ENCODE measurements around the gene AKAP10. TPM values are rescaled to one million over a fixed set of nuclear protein-coding genes. Genes with fewer than 3 reads are reported as not detected.

AKAP10 gene
- total RNA-seq, 1 donor from 2014 or later = 27.8 TPM

- FAIRE-seq (no peak), DNase-seq (ENCODE audit: low read depth) (no peak)
- H3K4me3 ChIP-seq (ENCODE audit: insufficient read depth, low read depth, low read length) = no peak overlapping the region
- TF ChIP-seq CTCF (IDR thresholded peaks at IDR 0.05; ENCODE audit: insufficient read depth, low read depth, low read length) (no peak), EZH2 (IDR thresholded peaks at IDR 0.05; ENCODE audit: insufficient read depth, low read length) (no peak)
- no peak overlapping the region for H2AFZ ChIP-seq (ENCODE audit: low read depth, low read length)
- peaks cover 5% of the 10 kb centered on the region for H3K36me3 Mint-ChIP-seq (ENCODE audit: low read depth, unreplicated experiment)
- no peak overlapping the region for H3K27ac ChIP-seq (ENCODE audit: low read depth, low read length)
- H3K36me3 ChIP-seq (ENCODE audit: insufficient read depth, low read length) = peaks cover 12% of the 10 kb centered on the region
- no peaks in the 10 kb centered on the region for H3K9me3 Mint-ChIP-seq (ENCODE audit: unreplicated experiment)
- H3K4me3 Mint-ChIP-seq (ENCODE audit: unreplicated experiment) = no peak overlapping the region
- peaks cover 64% of the 10 kb centered on the region for H4K20me1 ChIP-seq (ENCODE audit: insufficient read depth, low read length)
- H3K9me3 ChIP-seq (ENCODE audit: insufficient read depth, low read depth, low read length) = no peaks in the 10 kb centered on the region
- H3K27me3 Mint-ChIP-seq (ENCODE audit: low read depth, unreplicated experiment) = no peaks in the 10 kb centered on the region
- H3K4me2 ChIP-seq (ENCODE audit: low read length) = no peak overlapping the region
- H3K27ac Mint-ChIP-seq (ENCODE audit: unreplicated experiment) = no peak overlapping the region
- H3K9ac ChIP-seq (ENCODE audit: low read length) = no peak overlapping the region
- peaks cover 38% of the 10 kb centered on the region for H3K4me1 Mint-ChIP-seq (ENCODE audit: low read depth, unreplicated experiment)
- peaks cover 69% of the 10 kb centered on the region for H3K79me2 ChIP-seq (ENCODE audit: insufficient read depth, low read length)
- no peaks in the 10 kb centered on the region for H3K27me3 ChIP-seq (ENCODE audit: insufficient read depth, low read length)
- H3K4me1 ChIP-seq (ENCODE audit: insufficient read depth, low read length) = peaks cover 12% of the 10 kb centered on the region
Observed at GRCh38 chr17:19945009-19945626, 32.5 kb downstream of the AKAP10 start.

GRCh38 chr17:19943599-19943998, 34.0 kb downstream of the AKAP10 start:
- H3K4me2 ChIP-seq (ENCODE audit: low read length) = no peak overlapping the region
- FAIRE-seq (no peak), DNase-seq (ENCODE audit: low read depth) (no peak)
- no peaks in the 10 kb centered on the region for H3K9me3 ChIP-seq (ENCODE audit: insufficient read depth, low read depth, low read length)
- H3K4me1 ChIP-seq (ENCODE audit: insufficient read depth, low read length) = peaks cover 12% of the 10 kb centered on the region
- H3K36me3 Mint-ChIP-seq (ENCODE audit: low read depth, unreplicated experiment) = peaks cover 6% of the 10 kb centered on the region
- no peaks in the 10 kb centered on the region for H3K27me3 ChIP-seq (ENCODE audit: insufficient read depth, low read length)
- H3K27ac Mint-ChIP-seq (ENCODE audit: unreplicated experiment) = no peak overlapping the region
- no peaks in the 10 kb centered on the region for H3K9me3 Mint-ChIP-seq (ENCODE audit: unreplicated experiment)
- no peak overlapping the region for H3K4me3 ChIP-seq (ENCODE audit: insufficient read depth, low read depth, low read length)
- peaks cover 14% of the 10 kb centered on the region for H3K36me3 ChIP-seq (ENCODE audit: insufficient read depth, low read length)
- TF ChIP-seq CTCF (IDR thresholded peaks at IDR 0.05; ENCODE audit: insufficient read depth, low read depth, low read length) = no peak
- no peak for TF ChIP-seq EZH2 (IDR thresholded peaks at IDR 0.05; ENCODE audit: insufficient read depth, low read length)
- no peak overlapping the region for H3K4me3 Mint-ChIP-seq (ENCODE audit: unreplicated experiment)
- no peaks in the 10 kb centered on the region for H3K27me3 Mint-ChIP-seq (ENCODE audit: low read depth, unreplicated experiment)
- no peak overlapping the region for H2AFZ ChIP-seq (ENCODE audit: low read depth, low read length)
- no peak overlapping the region for H3K9ac ChIP-seq (ENCODE audit: low read length)
- H3K27ac ChIP-seq (ENCODE audit: low read depth, low read length) = no peak overlapping the region
- H3K79me2 ChIP-seq (ENCODE audit: insufficient read depth, low read length) = peaks cover 54% of the 10 kb centered on the region
- peaks cover 46% of the 10 kb centered on the region for H3K4me1 Mint-ChIP-seq (ENCODE audit: low read depth, unreplicated experiment)
- peaks cover 54% of the 10 kb centered on the region for H4K20me1 ChIP-seq (ENCODE audit: insufficient read depth, low read length)

- peaks cover 12% of the 10 kb centered on the region for H3K4me1 ChIP-seq (ENCODE audit: insufficient read depth, low read length)
- Mint-ChIP-seq H3K27me3 (ENCODE audit: low read depth, unreplicated experiment) (no peaks in the 10 kb centered on the region), H3K9me3 (ENCODE audit: unreplicated experiment) (no peaks in the 10 kb centered on the region), H3K4me1 (ENCODE audit: low read depth, unreplicated experiment) (peaks cover 41% of the 10 kb centered on the region), H3K27ac (ENCODE audit: unreplicated experiment) (no peak overlapping the region), H3K4me3 (ENCODE audit: unreplicated experiment) (no peak overlapping the region), H3K36me3 (ENCODE audit: low read depth, unreplicated experiment) (peaks cover 6% of the 10 kb centered on the region)
- no peaks in the 10 kb centered on the region for H3K9me3 ChIP-seq (ENCODE audit: insufficient read depth, low read depth, low read length)
- H3K36me3 ChIP-seq (ENCODE audit: insufficient read depth, low read length) = peaks cover 14% of the 10 kb centered on the region
- DNase-seq (ENCODE audit: low read depth) (peak; percentile 23), FAIRE-seq (no peak)
- H3K4me2 ChIP-seq (ENCODE audit: low read length) = no peak overlapping the region
- H2AFZ ChIP-seq (ENCODE audit: low read depth, low read length) = no peak overlapping the region
- no peaks in the 10 kb centered on the region for H3K27me3 ChIP-seq (ENCODE audit: insufficient read depth, low read length)
- no peak overlapping the region for H3K4me3 ChIP-seq (ENCODE audit: insufficient read depth, low read depth, low read length)
- TF ChIP-seq EZH2 (IDR thresholded peaks at IDR 0.05; ENCODE audit: insufficient read depth, low read length) = no peak
- TF ChIP-seq CTCF (IDR thresholded peaks at IDR 0.05; ENCODE audit: insufficient read depth, low read depth, low read length) = no peak
- H3K27ac ChIP-seq (ENCODE audit: low read depth, low read length) = no peak overlapping the region
- peaks cover 48% of the 10 kb centered on the region for H4K20me1 ChIP-seq (ENCODE audit: insufficient read depth, low read length)
- no peak overlapping the region for H3K9ac ChIP-seq (ENCODE audit: low read length)
- peaks cover 48% of the 10 kb centered on the region for H3K79me2 ChIP-seq (ENCODE audit: insufficient read depth, low read length)
Observed at GRCh38 chr17:19943026-19943425, 34.6 kb downstream of the AKAP10 start.
